NK-92 (cell line): ENCODE measurements around the gene CDH22.

Experiments used
- DNase-seq: peaks from one replicate; lab custom pipeline; 2025; ENCODE audit not compliant: unreplicated experiment; lab: John Stamatoyannopoulos, UW

Gene CDH22

DNA sequence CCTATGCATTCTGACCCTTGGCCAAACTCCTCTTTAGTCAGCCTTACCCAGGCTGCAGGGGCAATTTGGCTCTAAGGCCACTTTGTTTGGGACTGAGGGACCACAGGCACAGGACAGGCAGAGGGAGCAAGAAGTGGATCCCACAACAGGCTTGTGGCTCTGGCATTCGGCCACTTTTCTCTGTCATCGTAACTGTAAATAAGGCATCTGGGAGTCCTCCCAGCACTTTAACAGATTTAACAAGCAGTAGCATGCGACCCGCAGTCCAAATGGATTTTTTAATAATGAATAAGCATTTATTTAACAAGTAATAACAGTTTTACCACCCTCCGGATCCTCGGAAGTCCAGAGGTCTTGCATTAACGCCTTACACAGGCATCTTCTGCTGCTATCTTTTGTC lies 16.1 kb upstream of the CDH22 start:
- DNase-seq, result no peak

DNA sequence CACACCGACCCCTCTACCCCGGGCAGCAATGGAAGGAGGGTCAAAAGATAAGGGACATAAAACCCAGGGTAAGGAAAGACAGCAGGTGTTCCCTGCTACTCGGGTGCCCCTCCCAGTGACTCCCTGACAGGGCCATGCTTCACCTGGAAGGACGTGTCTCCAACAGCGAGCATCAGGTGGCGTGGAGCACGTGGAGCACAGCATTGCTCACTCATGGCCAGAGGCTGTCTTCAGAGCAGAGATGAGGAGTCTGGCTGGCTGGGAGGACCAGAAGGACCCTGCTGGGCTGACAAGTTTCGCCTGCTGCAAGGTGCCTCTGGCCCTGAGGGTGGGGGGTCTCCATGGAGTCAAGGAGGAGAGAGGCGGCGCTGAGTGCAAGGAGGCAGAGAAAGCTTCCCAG lies 15.3 kb upstream of the CDH22 start:
- DNase-seq, result no peak

DNA sequence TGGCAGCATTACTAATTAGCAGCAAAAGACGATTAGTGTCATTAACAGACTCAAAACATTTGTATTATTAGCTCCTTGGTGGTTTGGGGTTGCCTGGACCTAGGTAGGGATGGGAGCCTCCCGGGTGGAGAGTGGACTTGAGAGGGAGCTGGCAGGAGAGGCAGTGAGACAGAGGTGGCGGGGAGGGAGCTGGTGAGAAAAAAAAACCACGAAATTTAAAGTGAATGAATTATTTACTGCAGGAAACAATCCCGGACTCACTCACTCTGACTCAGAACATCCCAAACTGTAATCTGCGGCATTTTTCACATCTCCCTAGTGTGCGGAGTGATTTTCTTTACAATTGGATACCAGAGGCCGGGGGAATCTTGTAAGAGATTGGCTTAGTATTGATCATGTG lies 14.3 kb upstream of the CDH22 start:
- no peak for DNase-seq

DNA sequence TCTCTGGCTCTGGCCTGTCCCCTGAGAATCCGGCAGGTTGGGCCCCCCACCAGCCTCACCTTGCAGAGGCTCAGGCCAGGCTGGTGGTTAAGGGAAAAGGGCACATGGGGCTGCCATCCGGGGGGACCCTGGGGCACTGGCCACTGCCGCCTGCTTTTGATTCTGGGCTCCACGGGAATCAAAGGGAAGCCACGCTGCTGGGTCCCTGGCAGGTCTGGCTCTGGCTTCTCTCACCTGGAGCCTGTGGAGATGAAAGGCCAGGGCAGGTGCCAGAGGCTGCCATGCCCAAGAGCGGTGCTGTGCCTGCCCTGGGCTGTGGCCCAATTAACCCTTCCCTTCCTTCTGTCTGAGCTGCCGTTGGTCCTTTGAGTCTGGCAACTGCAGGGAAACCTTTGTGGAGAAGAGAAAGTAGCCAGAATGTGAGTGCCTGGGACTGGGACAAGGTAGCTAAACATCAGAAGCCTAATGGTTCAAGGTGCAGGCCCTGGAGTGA lies 9.4 kb upstream of the CDH22 start:
- no peak for DNase-seq

DNA sequence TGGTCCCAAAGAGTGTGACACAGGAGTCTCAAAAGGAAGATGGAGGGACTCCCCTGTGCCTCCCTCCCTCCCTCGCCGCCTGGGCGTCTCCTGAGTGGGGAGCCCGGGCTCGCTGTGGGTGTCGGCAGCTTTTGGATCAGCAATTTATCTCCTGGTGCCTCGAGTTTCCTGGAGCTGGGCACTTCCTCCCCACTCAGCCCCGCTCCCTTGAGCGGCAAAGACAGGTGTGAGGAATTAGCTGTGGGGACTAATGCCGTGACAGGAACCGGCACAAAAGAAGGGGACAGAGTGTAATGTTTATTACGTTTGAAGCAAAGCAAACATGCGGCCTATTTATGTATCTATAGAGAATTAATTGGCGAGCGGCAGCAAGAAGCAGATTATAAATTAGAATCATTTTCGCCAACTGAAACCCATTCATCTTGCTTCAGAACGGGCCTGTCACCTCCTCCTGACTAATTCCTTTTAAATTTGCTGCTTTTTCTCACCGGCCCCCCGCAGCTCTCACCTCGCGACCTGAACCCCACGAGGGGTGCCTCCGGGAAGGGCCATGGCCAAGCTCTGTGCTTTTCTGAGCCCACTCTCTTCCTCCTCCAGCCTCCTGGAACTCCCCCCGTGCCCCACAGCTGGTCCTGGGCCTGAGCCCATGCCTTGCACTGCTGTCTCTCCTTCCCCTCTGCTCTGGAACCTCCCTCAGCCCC lies 8.8 kb upstream of the CDH22 start:
- DNase-seq, result no peak

DNA sequence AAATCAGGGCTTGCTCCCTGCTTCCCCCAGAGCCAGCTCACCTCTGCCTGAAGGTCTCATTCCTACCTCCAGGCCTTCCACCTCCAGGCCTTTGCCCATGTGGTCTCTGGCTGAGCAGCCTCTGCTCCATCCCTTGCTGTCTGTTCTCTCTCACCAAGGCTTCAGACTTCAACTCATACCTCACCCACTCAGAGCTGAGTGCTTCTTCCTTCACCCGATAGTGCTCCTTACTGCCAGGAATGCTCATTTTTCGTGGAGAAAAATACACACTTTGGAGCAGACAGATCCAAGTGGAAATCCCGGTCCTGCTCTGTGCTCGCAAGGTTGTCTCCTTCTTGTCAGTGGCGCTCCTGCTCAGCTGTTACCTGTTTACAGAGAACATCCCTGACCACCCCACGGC lies 7.0 kb upstream of the CDH22 start:
- no peak for DNase-seq

DNA sequence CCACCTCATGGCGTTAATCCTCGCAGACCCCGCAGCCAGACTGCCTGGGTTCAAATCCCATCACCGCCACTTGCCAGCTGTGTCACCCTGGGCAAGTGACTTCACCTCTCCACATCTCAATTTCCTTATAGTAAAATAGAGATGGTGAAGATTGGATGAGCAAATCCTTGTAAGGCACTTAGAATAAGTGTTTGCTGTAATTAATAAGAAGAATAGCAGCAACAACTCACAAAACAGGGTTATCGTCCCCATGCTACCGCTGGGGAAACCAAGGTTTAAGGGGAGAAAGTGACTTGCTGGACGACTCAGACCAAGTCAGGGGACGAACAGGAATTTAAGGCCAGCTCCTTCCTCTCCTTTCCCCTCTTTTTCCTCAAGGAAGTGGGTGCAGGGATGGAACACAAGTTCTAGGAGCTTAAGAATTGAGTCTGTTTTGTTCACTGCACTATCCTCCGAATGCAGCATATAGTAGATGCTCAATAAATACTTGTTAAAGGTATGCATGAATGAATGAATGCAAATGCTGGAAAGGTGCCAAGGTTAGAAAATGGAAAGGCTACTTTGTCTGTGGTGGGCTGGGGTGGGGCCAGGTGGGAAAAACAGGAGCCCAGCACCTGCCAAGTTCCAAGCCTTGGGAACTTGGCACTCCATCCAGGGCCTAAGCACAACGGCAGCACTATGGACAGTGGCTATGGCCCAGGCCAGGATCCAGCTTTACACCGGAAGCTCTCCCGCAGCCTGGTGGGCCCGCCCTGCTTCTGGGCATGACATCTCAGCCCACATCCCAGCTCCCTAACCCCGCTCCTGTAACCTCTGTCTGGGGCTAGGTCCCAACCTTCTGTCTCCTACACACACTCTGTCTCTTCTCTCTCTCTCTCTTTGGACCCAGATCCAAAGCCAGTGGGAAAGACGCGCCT lies 4.9 kb upstream of the CDH22 start:
- DNase-seq, result no peak

DNA sequence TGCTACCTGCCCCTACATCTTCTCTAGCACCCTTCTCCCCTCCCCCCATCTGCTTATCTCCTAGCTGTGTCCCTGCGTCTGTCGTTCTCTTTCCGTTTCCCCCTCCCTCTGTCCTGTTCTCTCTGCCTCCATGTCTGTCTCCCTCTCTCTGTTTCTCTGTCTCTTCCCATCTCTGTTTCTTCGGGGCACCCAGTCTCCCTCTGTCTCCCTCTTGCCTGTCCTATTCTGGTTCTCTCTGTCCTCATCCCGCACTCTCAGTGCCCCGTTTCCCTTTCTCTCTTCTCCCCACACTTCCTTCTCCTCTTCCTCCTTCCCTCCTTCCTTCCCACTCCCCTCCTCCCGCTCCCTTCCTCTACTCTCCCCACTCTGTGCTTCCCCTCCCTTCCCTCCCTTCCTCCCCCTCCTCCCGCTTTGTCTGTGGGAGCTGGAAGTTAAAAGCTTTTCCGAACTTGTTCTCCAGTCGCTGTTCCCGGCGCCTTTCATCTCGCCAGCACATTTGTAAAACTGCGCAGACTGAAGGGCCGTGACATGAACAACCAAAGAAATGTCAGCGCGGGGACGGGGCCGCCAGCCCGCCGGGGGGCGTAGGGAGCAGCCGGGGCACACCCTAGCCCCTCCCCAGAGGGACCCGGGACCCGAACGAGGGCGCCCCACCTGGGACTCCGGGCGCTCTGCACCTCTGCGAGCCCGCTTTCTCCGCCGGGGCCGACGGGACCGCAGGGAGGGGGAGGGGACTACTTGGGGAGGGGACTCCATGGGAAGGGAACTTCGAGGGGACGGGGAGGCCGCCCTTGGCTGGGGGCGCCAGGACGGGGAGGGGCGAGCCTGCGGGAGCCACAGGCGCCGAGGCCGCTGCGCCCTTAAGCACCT lies 4.0 kb upstream of the CDH22 start:
- no peak for DNase-seq

DNA sequence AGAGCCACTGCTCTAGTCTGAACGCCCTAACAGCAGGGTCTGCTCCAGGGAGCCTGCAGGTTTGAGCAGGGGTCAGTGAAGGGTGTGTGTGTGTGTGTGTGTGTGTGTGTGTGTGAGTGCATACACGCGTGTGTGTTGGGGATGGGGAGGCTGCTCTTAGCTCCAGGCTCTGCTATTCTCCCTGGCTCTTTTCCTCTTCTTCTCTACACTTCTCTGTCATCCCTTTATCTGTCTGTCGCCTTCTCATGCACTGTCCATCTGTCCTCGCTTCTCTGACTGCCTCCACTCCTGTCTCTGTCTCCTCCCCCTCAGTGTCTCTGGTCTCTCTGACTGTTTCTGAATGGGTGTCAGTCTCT lies 3.4 kb upstream of the CDH22 start:
- DNase-seq, result no peak

DNA sequence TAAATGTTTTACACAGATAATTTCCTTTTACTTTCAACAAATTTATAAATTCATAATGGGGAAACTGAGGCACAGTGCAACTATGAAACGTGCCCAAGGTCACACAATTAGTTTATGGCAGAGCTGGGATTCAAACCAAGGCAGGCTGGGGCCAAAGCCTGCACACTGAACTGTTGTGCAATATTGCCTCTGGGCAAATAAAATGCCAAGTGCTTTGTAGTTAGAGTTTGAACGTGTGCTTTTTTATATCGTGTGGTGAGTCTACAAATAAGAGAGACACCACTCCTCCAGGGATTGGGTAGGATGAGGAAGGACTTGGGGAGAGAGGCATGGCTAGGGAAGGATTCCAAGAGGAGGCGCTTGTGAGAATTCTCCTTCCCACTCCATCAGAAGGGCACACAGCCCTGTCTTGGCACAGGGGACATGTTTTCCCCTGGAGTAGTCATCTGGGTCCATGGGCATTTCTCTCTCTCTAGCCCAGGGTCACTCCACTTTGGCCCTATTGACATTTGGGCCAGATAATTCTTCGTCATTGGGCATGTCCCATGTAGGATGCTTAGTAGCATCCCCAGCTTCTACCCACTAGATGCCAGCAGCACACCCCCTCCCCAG lies 2.8 kb upstream of the CDH22 start:
- no peak for DNase-seq

DNA sequence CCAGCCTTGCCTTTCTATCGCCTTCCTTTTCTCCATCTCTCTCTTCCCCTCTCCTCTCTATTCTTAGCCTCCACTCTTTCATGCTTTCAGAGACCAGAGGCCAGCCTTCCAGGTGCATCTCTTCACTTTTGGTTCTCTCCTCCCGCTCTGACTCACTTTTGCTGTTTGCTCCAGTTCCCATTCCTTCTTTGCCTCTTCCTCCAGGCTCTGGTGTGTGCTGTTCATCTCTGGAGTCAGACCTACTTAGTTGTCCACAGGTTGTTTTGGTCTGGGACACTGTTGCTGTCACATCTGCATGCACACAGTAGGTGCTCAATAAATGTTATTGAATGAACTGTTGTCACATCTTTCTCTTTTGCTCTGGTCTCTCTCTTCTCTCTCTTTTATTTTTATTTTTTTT lies 1.6 kb upstream of the CDH22 start:
- no peak for DNase-seq

DNA sequence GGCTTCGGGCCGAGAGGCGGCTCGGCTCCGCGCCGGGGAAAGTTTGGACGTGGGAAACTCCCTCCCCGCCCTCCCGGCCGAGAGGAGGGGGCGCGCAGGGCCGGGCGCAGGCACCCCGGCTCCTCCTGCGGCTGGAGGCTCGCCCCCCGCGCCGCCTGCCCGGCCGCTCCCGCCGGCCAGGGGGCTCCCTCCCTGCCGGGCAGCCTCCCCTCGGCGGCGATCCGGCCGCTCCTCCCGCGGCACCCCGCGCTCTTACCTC lies 370 bp downstream of the CDH22 start:
- no peak for DNase-seq

DNA sequence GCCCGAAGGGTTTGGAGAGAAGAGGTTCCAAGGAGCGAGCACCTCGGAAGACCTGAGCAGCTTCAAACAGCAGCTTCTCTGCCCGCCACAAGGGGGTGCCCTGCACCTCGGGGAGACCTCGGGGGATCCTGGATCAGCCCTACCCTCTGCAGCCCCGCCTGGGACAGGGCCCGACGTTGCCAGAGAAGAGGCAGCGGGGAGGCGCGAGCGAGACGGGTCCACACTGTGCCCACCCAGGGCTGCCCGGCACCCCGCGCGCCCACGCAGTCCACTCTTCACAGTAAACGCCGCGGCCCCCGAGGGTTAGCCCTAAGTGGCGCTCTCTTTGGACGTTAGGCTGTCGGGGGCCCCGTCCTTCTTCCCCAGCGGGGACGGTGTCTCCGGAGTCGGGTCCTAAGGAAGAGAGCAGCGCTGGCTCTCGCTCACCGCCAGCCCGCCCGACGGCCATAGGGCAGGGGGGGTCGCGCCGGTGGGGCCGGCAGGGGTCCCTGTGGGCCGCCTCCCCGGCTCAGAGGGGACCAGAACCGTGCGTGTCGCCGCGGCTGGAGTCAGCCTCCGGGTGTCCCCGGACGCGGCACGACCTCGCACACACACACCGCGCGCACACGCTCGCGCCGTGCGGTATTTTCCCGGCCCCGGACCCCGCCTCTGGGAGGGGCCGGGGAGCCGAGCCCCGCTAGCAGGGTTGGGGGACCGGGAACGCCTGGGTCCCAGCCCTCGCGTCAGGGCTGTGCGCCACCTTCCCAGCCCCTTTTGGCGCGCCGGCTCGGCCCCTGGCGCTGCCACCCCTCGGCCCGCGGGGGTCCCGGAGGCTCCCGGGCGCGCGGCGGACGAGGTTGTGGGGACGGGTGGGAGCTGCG lies 929 bp downstream of the CDH22 start:
- DNase-seq, result no peak

DNA sequence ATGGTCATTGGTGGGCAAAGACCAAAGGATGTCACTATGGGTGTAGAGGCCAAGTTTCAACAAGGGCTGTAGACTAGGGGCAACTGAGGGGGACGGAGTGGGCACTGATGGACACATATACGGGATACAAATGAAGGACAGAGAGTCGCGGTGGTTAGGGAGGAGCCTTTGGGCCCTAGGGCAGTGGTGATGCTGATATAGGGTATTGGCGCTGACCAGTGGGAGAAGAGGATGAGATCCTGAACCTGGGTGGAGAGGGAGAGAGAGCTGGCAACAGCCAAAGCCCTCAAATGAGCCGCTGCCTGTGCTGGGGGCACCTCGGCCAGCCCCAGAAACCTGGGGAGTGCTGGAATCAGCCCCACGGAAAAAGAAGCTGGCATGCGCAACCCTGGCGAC lies 1.6 kb downstream of the CDH22 start:
- no peak for DNase-seq

DNA sequence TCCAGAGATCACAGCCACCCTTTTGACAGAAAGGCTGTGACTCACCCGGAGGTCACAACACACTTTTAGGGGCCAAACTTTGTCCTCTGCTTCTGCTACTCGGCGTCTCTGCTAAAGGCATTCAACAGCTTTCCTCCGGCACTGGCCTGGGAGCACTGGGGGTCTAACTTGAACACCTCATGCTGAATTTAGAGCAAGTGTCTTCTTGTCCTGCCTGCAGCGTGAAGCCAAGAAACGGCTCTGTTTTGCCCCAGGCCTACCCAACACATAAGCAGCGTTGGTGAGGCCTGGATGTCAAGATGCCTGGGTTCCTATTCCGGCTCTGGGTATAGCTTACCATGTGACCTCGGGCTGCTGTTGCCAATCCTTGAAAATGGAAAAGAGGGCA lies 2.3 kb downstream of the CDH22 start:
- no peak for DNase-seq

DNA sequence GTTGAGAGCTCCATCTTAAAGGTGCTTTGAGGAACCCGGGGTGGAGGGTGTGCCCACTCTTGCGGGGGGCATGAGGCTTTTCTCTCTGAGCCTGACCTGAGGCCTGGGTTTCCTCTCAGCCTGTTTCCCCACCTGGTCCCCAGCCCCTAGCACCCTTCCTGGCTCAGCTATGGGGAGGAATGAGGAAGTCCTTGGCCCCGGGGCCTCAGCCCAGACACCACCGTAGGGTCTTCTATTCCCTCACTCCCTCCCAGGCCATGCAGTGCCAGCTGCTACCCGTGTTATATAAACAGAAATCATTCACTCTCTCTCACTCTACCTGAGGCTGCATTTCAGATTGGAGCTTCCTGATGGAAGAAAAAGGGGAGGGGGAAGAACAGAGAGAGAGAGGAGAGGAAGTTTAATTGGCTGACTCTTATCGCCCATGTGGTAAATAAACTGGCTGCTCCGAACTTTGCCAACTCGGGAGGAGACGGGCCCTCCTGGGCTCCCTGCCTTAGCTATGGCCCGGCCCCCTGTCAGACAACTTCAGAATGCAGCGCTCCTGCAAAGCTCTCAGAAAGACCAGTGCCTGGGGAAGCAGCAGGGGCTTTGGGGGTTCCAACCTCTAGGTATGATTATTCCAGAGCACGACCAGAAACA lies 2.8 kb downstream of the CDH22 start:
- DNase-seq, result no peak

DNA sequence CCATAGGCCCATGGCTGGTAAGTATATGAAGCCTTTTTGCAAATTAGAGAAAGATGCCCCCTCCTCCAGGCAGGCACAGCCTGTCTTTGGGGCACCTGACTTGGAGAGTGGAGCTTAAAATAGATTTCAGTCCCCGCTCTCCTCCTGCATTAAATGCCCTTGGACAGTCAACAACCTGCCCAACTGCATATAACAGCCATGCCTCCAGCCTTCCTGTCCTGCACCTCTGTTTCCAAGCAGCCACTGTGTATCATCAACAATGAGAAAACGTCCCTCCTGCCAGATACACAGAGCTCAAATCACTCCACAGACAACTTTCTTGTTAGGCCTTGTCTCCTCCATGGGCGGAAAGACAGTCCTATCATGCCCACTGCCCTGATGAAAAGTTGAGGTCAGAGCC lies 3.4 kb downstream of the CDH22 start:
- DNase-seq, result no peak

DNA sequence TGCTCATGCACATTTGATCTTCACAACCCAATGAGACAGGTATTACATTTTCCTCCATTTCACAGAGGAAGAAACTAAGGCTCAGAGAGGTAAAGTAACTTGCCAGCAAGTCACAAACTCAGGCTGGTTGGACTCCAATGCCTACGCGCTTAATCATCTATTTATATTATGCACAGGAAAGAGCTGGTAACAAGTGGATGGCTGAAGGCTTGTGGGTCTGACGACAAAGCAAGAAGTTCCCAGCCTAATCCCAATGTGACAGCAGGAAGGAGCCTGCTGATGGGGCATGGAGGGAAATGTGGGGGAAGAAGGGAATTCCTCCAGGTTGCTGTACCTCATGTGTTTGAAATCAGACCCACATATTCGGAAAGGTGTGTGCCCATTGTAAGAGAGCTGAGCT lies 3.9 kb downstream of the CDH22 start:
- no peak for DNase-seq

DNA sequence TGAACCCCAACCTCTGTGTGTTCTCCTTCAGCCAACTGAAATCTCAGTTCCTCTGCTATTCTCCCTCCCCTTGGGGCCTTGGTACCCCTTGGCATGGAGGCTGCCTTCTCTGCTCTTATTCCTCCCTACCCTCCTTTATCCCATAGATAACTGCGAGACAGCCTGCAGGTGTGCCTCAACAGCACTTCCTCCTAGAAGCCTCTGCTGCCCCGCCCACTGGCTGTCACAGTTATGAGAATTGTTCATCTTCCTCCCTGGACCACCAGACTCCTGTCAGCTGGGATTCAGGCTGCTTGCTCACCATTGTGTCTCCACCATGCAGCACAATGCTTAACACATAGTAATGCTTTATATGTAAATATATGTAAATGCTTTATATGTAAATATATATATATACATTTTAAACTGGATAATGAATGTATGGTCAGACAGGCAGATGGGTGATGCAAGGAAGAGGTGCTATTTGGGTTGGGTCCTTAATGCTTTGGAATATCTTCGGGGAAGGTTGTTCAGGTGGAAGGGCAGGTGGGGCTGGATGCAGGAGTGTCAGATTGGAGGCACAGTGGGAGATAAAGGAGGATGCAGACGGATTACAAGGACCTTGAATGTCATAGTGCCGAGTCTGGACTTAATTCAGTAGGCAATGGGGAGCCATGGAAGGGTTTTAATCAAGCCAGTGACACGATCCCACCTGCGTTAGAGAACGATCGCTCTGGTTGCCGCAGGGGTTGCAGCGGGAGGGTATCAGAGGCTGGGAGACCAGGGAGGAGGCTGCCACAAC lies 4.9 kb downstream of the CDH22 start:
- DNase-seq, result no peak
